Mesenchymal stem cell (in vitro differentiated cells and primary cell): ENCODE data around the gene UGCG.

ENCODE experiments used
- DNase-seq: peaks from one replicate; pipeline ENCODE4 v3.0.0-alpha.2; 2013
- H2AFZ ChIP-seq: one replicate; pipeline ENCODE4 v1.6.1; 2013; ENCODE audit warnings: low read depth, mild to moderate bottlenecking, control low read depth, inconsistent platforms, low read length, moderate library complexity
- H2AK5ac ChIP-seq: 2 replicates; pipeline ENCODE4 v1.6.1; 2013; ENCODE audit warnings: low read length, moderate library complexity, mild to moderate bottlenecking, inconsistent platforms; ENCODE audit not compliant: severe bottlenecking
- H2BK120ac ChIP-seq: one replicate; pipeline ENCODE4 v1.6.1; 2013; ENCODE audit warnings: low read depth, mild to moderate bottlenecking, inconsistent platforms, low read length, moderate library complexity
- H2BK12ac ChIP-seq, 2 experiments: one replicate each; pipeline ENCODE4 v1.6.1; 2013; ENCODE audit warnings: inconsistent platforms in 2 of 2, low read length in 2 of 2, mild to moderate bottlenecking in 2 of 2, moderate library complexity in 2 of 2, control low read depth in 1 of 2
- H2BK15ac ChIP-seq: one replicate; pipeline ENCODE4 v1.6.1; 2013; ENCODE audit warnings: mild to moderate bottlenecking, low read depth, inconsistent platforms; ENCODE audit not compliant: poor library complexity, severe bottlenecking
- H2BK5ac ChIP-seq: 2 replicates; pipeline ENCODE4 v1.6.1; 2013; ENCODE audit warnings: low read depth, mild to moderate bottlenecking, low read length, control low read depth, inconsistent platforms; ENCODE audit not compliant: poor library complexity, severe bottlenecking
- H3K14ac ChIP-seq, 2 experiments: one replicate each; pipeline ENCODE4 v1.6.1; 2013; ENCODE audit warnings: inconsistent platforms in 2 of 2, low read length in 2 of 2, control low read depth in 1 of 2, mild to moderate bottlenecking in 1 of 2, moderate library complexity in 1 of 2
- H3K18ac ChIP-seq, 2 experiments: one replicate each; pipeline ENCODE4 v1.6.1; 2013; ENCODE audit warnings: inconsistent platforms in 2 of 2, low read length in 2 of 2, control low read depth in 1 of 2, low read depth in 1 of 2, mild to moderate bottlenecking in 1 of 2
- H3K23ac ChIP-seq, 2 experiments: one replicate each; pipeline ENCODE4 v1.6.1; 2013; ENCODE audit warnings: inconsistent platforms in 2 of 2, low read length in 2 of 2, mild to moderate bottlenecking in 2 of 2, moderate library complexity in 2 of 2, control low read depth in 1 of 2
- H3K27ac ChIP-seq: 2 replicates; pipeline ENCODE4 v1.5.1; 2013; ENCODE audit warnings: mild to moderate bottlenecking, moderate library complexity, low read length, control low read depth, inconsistent platforms; ENCODE audit not compliant: poor library complexity, severe bottlenecking
- H3K27me3 ChIP-seq, 2 experiments: 2 replicates each; pipeline versions ENCODE4 v1.6.1 to v1.7.0; 2013; ENCODE audit warnings: low read length in 2 of 2, mild to moderate bottlenecking in 2 of 2, moderate library complexity in 2 of 2, control low read depth in 1 of 2, inconsistent platforms in 1 of 2; ENCODE audit not compliant: control insufficient read depth in 1 of 2, insufficient read depth in 1 of 2
- H3K36me3 ChIP-seq, 2 experiments: 2 replicates each; pipeline versions ENCODE4 v1.6.1 to v1.7.0; 2013; ENCODE audit warnings: low read length in 2 of 2, control low read depth in 1 of 2, inconsistent platforms in 1 of 2, low read depth in 1 of 2, mild to moderate bottlenecking in 1 of 2; ENCODE audit not compliant: insufficient read depth in 2 of 2, control insufficient read depth in 1 of 2
- H3K4ac ChIP-seq, 2 experiments: one replicate each; pipeline ENCODE4 v1.6.1; 2013; ENCODE audit warnings: inconsistent platforms in 2 of 2, low read length in 2 of 2, mild to moderate bottlenecking in 2 of 2, moderate library complexity in 2 of 2, control low read depth in 1 of 2, low read depth in 1 of 2
- H3K4me1 ChIP-seq: 2 replicates; pipeline ENCODE4 v1.6.1; 2013; ENCODE audit warnings: low read depth, low read length, control low read depth; ENCODE audit not compliant: control insufficient read depth, insufficient read depth
- H3K4me2 ChIP-seq: 2 replicates; pipeline ENCODE4 v1.6.1; 2013; ENCODE audit warnings: low read length, mild to moderate bottlenecking, inconsistent platforms; ENCODE audit not compliant: poor library complexity, severe bottlenecking
- H3K4me3 ChIP-seq, 2 experiments: 2 replicates each; pipeline versions ENCODE4 v1.5.1 to v1.7.0; 2013; ENCODE audit warnings: low read length in 2 of 2, mild to moderate bottlenecking in 2 of 2, control low read depth in 1 of 2, low read depth in 1 of 2; ENCODE audit not compliant: insufficient read depth in 1 of 2
- H3K79me1 ChIP-seq: replicated peaks from 2 replicates; pipeline ENCODE4 v1.6.1; 2013; ENCODE audit warnings: mild to moderate bottlenecking, control low read depth, low read length, inconsistent platforms; ENCODE audit not compliant: poor library complexity, severe bottlenecking
- H3K9ac ChIP-seq: 2 replicates; pipeline ENCODE4 v1.7.0; 2013; ENCODE audit warnings: mild to moderate bottlenecking, low read length, moderate library complexity
- H3K9me3 ChIP-seq: 2 replicates; pipeline ENCODE4 v1.7.0; 2013; ENCODE audit warnings: mild to moderate bottlenecking, low read length; ENCODE audit not compliant: control insufficient read depth
- H4K8ac ChIP-seq: one replicate; pipeline ENCODE4 v1.6.1; 2013; ENCODE audit warnings: inconsistent platforms, mild to moderate bottlenecking, low read length, moderate library complexity
- H4K91ac ChIP-seq: one replicate; pipeline ENCODE4 v1.6.1; 2013; ENCODE audit warnings: mild to moderate bottlenecking, low read length, inconsistent platforms
- WGBS: methylation state at CpG from one replicate; pipeline ENCODE4 v1.1.7; 2013; ENCODE audit warnings: mixed read lengths; 5-methylcytosine and 5-hydroxymethylcytosine counted together

UGCG gene

DNA sequence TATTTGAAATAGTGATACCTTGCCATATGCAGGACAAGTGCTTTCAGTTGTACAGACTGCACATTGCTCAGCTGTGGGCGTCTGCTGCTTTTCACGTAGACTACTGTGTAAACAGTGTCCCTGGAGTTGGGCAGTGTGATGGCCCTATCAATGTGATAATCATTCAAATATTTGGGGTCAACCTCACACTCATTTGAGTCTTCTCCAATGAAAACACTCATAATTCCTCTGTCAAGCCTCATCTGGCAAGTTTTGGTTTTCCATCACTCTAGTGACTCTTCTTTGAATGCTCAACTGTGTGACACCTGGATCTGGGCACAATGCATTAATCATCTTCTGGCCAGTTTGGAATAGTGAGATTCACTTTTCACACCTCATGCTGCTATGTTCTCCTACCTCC is 64.4 kb downstream of the UGCG start:
- no peak overlapping the region for H3K4me3 ChIP-seq
- H2BK120ac ChIP-seq, result no peak overlapping the region
- WGBS, result 5% methylated on average over 2 of the region's 2 CpGs
- H3K4me1 ChIP-seq, result peaks cover 12% of the 10 kb centered on the region
- H3K9me3 ChIP-seq, result no peaks in the 10 kb centered on the region
- H2AFZ ChIP-seq, result no peak overlapping the region
- H4K91ac ChIP-seq, result no peak overlapping the region
- peak overlapping the region; percentile 7 for H2AK5ac ChIP-seq
- H3K4ac ChIP-seq, result no peak overlapping the region
- no peaks in the 10 kb centered on the region for H3K36me3 ChIP-seq
- H4K8ac ChIP-seq, result no peak overlapping the region
- no peaks in the 10 kb centered on the region for H3K27me3 ChIP-seq
- no peak for DNase-seq
- H3K27ac ChIP-seq, result peak overlapping the region; percentile 91
- H3K14ac ChIP-seq, result no peak overlapping the region
- H2BK12ac ChIP-seq, result no peak overlapping the region
- H2BK15ac ChIP-seq, result no peak overlapping the region
- peak overlapping the region; percentile 81 for H2BK5ac ChIP-seq
- no peak overlapping the region for H3K4me2 ChIP-seq
- no peak overlapping the region for H3K18ac ChIP-seq
- H3K9ac ChIP-seq, result no peak overlapping the region
- H3K23ac ChIP-seq, result no peak overlapping the region
- peaks cover 2% of the 10 kb centered on the region for H3K79me1 ChIP-seq

DNA sequence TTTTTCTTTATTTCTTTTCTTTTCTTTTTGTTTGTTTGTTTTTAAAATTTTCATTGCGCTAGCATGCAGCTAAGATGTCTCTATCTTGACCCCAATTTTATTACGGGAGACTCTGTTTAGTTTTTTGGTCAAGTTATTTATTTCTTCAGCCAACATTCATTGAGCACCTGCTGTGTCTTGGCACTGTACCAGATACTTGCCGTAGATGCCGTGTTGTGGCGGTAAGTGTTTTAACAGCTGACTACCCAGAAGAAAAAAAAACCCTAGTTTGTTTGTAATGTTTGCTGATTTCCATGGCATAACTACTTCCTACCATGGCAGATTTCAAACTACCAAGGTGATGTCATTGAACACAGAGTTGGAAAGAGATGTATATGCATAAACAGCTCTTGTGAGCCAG is 65.0 kb downstream of the UGCG start:
- H2AK5ac ChIP-seq, result no peak overlapping the region
- peaks cover 1% of the 10 kb centered on the region for H3K79me1 ChIP-seq
- no peak overlapping the region for H4K8ac ChIP-seq
- no peak overlapping the region for H2BK120ac ChIP-seq
- 41% methylated on average over 4 of the region's 5 CpGs for WGBS
- no peaks in the 10 kb centered on the region for H3K36me3 ChIP-seq
- H3K27me3 ChIP-seq, result no peaks in the 10 kb centered on the region
- DNase-seq, result peak; percentile 67
- H2BK15ac ChIP-seq, result no peak overlapping the region
- H3K4me1 ChIP-seq, result peaks cover 12% of the 10 kb centered on the region
- H3K23ac ChIP-seq, result no peak overlapping the region
- H2BK12ac ChIP-seq, result no peak overlapping the region
- peak overlapping the region; percentile 91 for H3K27ac ChIP-seq
- no peak overlapping the region for H3K14ac ChIP-seq
- H3K4me3 ChIP-seq, result no peak overlapping the region
- H2BK5ac ChIP-seq, result peak overlapping the region; percentile 93
- no peak overlapping the region for H3K18ac ChIP-seq
- H4K91ac ChIP-seq, result no peak overlapping the region
- H3K4me2 ChIP-seq, result no peak overlapping the region
- no peak overlapping the region for H2AFZ ChIP-seq
- H3K4ac ChIP-seq, result no peak overlapping the region
- no peak overlapping the region for H3K9ac ChIP-seq
- no peaks in the 10 kb centered on the region for H3K9me3 ChIP-seq

DNA sequence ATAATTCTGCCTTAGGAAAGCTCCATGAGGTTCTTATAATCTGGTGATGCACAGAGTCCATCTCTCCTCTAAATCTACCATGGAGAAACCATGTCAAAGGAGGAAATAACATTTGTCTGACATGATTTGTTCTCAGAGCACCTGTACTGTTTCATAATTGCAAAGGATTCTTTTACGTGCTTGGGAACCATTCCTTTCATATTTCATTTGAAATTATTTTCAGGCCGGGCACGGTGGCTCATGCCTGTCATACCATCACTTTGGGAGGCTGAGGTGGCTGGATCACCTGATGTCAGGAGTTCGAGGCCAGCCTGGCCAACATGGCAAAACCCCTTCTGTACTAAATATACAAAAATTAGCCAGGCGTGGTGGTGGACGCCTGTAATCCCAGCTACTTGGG is 65.4 kb downstream of the UGCG start:
- H2AK5ac ChIP-seq, result no peak overlapping the region
- no peak overlapping the region for H4K91ac ChIP-seq
- H2BK12ac ChIP-seq, result no peak overlapping the region
- H3K36me3 ChIP-seq, result no peaks in the 10 kb centered on the region
- no peak overlapping the region for H3K4me3 ChIP-seq
- H2BK120ac ChIP-seq, result no peak overlapping the region
- no peaks in the 10 kb centered on the region for H3K27me3 ChIP-seq
- no peak overlapping the region for H3K14ac ChIP-seq
- H3K9ac ChIP-seq, result no peak overlapping the region
- H3K9me3 ChIP-seq, result no peaks in the 10 kb centered on the region
- no peak overlapping the region for H2BK15ac ChIP-seq
- H3K23ac ChIP-seq, result no peak overlapping the region
- H3K27ac ChIP-seq, result peak overlapping the region; percentile 91
- 78% methylated on average over 6 of the region's 6 CpGs for WGBS
- no peak overlapping the region for H3K18ac ChIP-seq
- peaks cover 1% of the 10 kb centered on the region for H3K79me1 ChIP-seq
- DNase-seq, result no peak
- no peak overlapping the region for H3K4ac ChIP-seq
- no peak overlapping the region for H2AFZ ChIP-seq
- no peak overlapping the region for H4K8ac ChIP-seq
- H2BK5ac ChIP-seq, result peak overlapping the region; percentile 93
- H3K4me1 ChIP-seq, result peaks cover 12% of the 10 kb centered on the region
- no peak overlapping the region for H3K4me2 ChIP-seq

DNA sequence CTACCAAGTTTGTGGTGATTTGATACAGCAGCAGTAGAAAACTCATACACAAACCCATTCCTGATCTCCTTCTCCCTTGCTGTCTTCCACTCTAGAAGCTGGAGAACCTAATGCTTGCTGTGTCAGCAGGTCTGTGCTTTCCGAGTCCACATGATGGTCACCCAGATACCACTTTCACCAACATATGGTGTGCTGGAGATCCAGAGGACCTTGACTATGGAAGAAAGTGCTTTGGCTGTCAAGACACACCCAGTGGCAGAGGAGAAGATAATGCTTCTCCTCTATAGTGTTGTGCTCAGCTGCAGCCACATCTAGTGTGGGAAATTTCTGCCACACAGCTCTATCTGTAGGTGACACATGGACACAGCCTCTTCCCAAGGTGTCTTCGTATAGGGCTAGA is 67.4 kb downstream of the UGCG start:
- Histone ChIP-seq H3K4ac (no peak overlapping the region), H3K18ac (no peak overlapping the region), H2AFZ (no peak overlapping the region), H3K14ac (no peak overlapping the region), H3K27me3 (no peaks in the 10 kb centered on the region), H2BK120ac (no peak overlapping the region), H2BK12ac (peak overlapping the region in 1 of 2 experiments; percentile 29), H3K23ac (no peak overlapping the region), H3K9me3 (no peaks in the 10 kb centered on the region), H3K4me1 (peaks cover 11% of the 10 kb centered on the region), H3K4me3 (no peak overlapping the region), H3K27ac (no peak overlapping the region), H2BK5ac (no peak overlapping the region), H4K8ac (no peak overlapping the region), H3K4me2 (no peak overlapping the region), H3K36me3 (no peaks in the 10 kb centered on the region), H2AK5ac (peak overlapping the region; percentile 63), H2BK15ac (no peak overlapping the region), H3K79me1 (peaks cover 1% of the 10 kb centered on the region), H3K9ac (no peak overlapping the region), H4K91ac (no peak overlapping the region)
- DNase-seq, result no peak
- WGBS, result 100% methylated on average over 2 of the region's 2 CpGs
